Thoracic aorta (tissue), 2 donors: ENCODE results near the gene SLC26A3. TPM values are rescaled to one million over a fixed set of nuclear protein-coding genes. Genes with fewer than 3 reads are reported as not detected.

Experiments
- ATAC-seq: fragments of 150-250 bp; one replicate; pipeline ENCODE4 v1.8.0; 2017; ENCODE audit warnings: low read depth; ENCODE audit not compliant: insufficient number of reproducible peaks, low FRiP score
- DNase-seq: peaks from one replicate; pipeline ENCODE4 v3.0.0-alpha.2; 2020; ENCODE audit warnings: low spot score
- H3K27ac ChIP-seq, 2 donors: fragments of 200-600 bp; sonication (generic); 1 replicate in 1 of 2; 2 replicates in 1 of 2; pipeline ENCODE4 v1.5.1; 2016; ENCODE audit warnings: mild to moderate bottlenecking in 2 of 2, moderate library complexity in 2 of 2
- H3K27me3 ChIP-seq: fragments of 200-600 bp; sonication (generic); replicated peaks from 2 replicates; pipeline ENCODE4 v1.6.0; 2016; ENCODE audit warnings: mild to moderate bottlenecking; ENCODE audit not compliant: insufficient read depth
- H3K36me3 ChIP-seq: fragments of 200-600 bp; sonication (generic); one replicate; pipeline ENCODE4 v1.5.1; 2016
- H3K4me1 ChIP-seq, 2 donors: fragments of 200-600 bp; sonication (generic); 1 replicate in 1 of 2; 2 replicates in 1 of 2; pipeline versions ENCODE4 v1.5.1 to v1.6.0; 2016; ENCODE audit warnings: low read depth in 2 of 2, mild to moderate bottlenecking in 1 of 2; ENCODE audit not compliant: control insufficient read depth in 1 of 2
- H3K4me3 ChIP-seq: fragments of 200-600 bp; sonication (generic); 2 replicates; pipeline ENCODE4 v1.5.1; 2016; ENCODE audit warnings: mild to moderate bottlenecking
- H3K9me3 ChIP-seq: fragments of 200-600 bp; sonication (generic); 2 replicates; pipeline ENCODE4 v1.5.1; 2016
- total RNA-seq, 2 donors: library from RNA; depleted of rRNA; stranded (reverse); fragments of >200 nt; gene quantifications; one replicate each; pipeline versions ENCODE4 v1.1.0 to v1.2.3, GENCODE V29; 2016
- TF ChIP-seq, protein P1 (sequence below): fragments of 200-600 bp; sonication (generic); IDR thresholded peaks from one replicate; pipeline ENCODE4 v1.5.1; 2019; ENCODE audit warnings: antibody characterized with exemption

Gene SLC26A3
- total RNA-seq, 2 donors from 2014 or later = not detected

DNA sequence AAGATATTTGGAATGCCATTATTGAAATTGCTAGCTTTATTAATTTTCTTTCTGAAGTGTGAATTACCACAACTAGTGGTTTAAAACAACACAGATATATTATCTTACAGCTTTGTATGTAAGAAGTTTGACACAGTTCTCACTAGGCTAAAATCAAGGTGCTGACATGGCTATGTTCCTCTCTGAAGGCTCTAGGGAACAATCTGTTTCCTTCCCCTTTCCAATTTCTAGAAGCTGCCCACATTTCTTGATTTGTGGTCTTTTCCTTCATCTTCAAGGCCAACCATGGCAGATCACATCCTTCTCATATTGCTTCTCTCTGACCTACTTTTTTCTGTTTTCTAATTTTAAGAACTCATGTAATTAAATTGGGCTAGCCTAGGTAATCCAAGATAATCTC lies 43.3 kb upstream of the SLC26A3 start:
- ATAC-seq = no peak
- TF ChIP-seq, protein P1, sequence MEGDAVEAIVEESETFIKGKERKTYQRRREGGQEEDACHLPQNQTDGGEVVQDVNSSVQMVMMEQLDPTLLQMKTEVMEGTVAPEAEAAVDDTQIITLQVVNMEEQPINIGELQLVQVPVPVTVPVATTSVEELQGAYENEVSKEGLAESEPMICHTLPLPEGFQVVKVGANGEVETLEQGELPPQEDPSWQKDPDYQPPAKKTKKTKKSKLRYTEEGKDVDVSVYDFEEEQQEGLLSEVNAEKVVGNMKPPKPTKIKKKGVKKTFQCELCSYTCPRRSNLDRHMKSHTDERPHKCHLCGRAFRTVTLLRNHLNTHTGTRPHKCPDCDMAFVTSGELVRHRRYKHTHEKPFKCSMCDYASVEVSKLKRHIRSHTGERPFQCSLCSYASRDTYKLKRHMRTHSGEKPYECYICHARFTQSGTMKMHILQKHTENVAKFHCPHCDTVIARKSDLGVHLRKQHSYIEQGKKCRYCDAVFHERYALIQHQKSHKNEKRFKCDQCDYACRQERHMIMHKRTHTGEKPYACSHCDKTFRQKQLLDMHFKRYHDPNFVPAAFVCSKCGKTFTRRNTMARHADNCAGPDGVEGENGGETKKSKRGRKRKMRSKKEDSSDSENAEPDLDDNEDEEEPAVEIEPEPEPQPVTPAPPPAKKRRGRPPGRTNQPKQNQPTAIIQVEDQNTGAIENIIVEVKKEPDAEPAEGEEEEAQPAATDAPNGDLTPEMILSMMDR = no peak
- H3K4me1 ChIP-seq = no peaks in the 10 kb centered on the region
- no peaks in the 10 kb centered on the region for H3K27me3 ChIP-seq
- no peaks in the 10 kb centered on the region for H3K9me3 ChIP-seq
- no peak overlapping the region for H3K4me3 ChIP-seq
- no peak for DNase-seq
- H3K27ac ChIP-seq = no peak overlapping the region
- H3K36me3 ChIP-seq = no peaks in the 10 kb centered on the region

DNA sequence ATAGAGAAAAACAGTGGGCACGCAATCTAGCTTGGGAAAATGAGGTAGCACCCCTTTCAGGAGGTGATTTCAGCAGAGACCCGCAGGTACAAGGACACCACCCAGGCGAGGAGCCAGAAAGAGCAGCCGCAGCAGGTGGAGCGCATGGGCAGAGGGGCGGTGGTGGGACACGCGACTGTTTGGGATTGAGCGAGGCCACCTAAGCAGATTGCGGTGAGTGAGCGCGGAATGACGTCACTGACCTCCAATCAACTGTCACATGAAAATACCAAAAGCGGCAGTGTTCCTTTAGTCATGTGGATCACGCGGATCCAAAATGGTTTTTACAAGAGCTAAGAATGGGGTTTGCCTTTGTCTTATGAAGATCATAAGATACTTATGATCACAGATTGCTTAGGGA lies 40.2 kb upstream of the SLC26A3 start:
- TF ChIP-seq, protein P1 = no peak
- Histone ChIP-seq H3K9me3 (no peaks in the 10 kb centered on the region), H3K4me3 (no peak overlapping the region), H3K36me3 (no peaks in the 10 kb centered on the region), H3K27me3 (no peaks in the 10 kb centered on the region), H3K4me1 (no peaks in the 10 kb centered on the region), H3K27ac (no peak overlapping the region)
- no peak for DNase-seq
- ATAC-seq = no peak

DNA sequence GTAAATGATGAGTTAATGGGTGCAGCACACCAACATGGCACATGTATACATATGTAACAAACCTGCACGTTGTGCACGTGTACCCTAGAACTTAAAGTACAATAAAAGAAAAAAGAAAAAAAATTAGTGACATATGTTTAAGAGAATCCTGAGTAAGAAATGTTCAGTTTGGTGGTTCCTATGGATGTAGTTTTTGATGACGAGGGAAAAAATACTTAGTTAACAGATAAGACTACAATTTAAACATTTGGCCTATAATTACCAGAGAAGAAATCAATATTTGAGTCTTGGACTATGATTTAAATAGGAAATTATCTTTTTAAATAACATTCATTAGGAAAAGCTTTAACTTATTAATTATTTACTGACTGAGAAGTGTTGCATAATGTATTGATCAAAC lies 39.2 kb upstream of the SLC26A3 start:
- no peaks in the 10 kb centered on the region for H3K4me1 ChIP-seq
- no peaks in the 10 kb centered on the region for H3K9me3 ChIP-seq
- no peak overlapping the region for H3K4me3 ChIP-seq
- H3K36me3 ChIP-seq = no peaks in the 10 kb centered on the region
- ATAC-seq (no peak), DNase-seq (no peak)
- no peak overlapping the region for H3K27ac ChIP-seq
- H3K27me3 ChIP-seq = no peaks in the 10 kb centered on the region
- TF ChIP-seq, protein P1 = no peak

DNA sequence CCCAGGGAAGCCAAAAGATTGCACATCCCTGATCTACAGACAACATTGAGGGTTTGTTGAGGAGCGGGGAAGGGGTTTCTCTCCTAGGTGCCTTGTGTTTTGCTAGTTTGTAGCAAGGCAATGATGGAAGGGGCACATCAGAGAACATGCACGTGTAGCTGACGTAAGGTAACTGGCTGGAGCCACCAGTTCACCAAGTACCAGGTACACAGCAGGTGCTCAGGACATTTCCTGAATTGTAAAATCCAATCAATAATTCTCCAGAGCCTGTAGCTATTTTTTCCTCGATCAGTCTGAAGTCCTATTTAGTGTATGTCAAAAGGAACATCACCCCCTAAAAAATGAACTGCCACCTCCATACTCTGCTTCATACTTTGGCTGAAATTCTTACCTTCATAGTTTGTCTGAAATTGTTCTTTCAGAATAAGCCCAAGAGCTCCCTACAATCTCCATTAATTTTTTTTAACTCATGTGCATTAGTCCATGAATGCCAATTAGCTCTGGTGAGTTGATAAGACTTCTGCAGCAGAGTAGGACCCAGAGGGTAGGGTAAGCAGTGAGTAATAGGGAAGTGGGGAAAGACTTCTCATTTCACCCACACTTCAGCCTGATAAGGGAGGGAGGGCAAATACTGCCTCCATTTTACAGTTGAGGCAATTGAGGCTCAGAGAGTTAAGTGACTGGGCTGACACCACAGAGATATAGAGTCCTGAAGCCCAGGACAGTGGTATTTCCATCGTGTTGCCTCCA lies 36.0 kb upstream of the SLC26A3 start:
- Histone ChIP-seq H3K4me3 (no peak overlapping the region), H3K36me3 (no peaks in the 10 kb centered on the region), H3K27me3 (no peaks in the 10 kb centered on the region), H3K4me1 (no peaks in the 10 kb centered on the region), H3K27ac (no peak overlapping the region), H3K9me3 (no peaks in the 10 kb centered on the region)
- ATAC-seq (no peak), DNase-seq (no peak)
- TF ChIP-seq, protein P1 = no peak

DNA sequence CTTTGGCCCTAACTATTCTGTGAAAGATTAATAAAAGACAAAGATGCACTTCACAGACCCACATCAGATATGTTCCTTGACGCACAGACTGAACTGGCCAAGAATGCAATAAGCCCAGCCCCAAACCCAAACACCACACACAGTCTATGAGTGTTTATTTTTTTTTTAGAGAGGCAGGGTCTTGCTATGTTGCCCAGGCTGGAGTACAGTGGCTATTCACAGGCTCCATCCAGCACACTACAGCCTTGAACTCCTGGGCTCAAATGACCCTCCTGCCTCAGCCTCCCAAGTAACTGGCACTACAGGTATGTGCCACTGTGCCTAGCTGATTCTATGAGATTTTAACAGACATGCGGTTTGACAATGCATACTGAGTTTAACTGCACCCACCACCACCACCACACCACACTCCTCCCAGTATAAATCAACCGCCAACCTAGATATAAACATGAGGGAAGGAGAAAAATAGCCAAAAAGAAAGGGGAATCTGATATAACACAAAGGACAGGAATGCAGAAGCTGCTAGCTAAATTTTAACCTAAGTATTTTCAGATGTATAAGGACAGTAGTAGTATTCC lies 35.1 kb upstream of the SLC26A3 start:
- no peaks in the 10 kb centered on the region for H3K4me1 ChIP-seq
- H3K27me3 ChIP-seq = no peaks in the 10 kb centered on the region
- H3K9me3 ChIP-seq = no peaks in the 10 kb centered on the region
- no peak overlapping the region for H3K27ac ChIP-seq
- ATAC-seq = no peak
- H3K36me3 ChIP-seq = no peaks in the 10 kb centered on the region
- no peak overlapping the region for H3K4me3 ChIP-seq
- TF ChIP-seq, protein P1 = no peak
- no peak for DNase-seq
